GM18858 (cell line): ENCODE measurements around the gene SMIM38.
"Not testable (repeated sequence)": the region's sequence is repeated elsewhere in the genome, so short reads cannot be mapped to it uniquely, and the experiment has no call there.

ENCODE experiments used
- ATAC-seq: cut with Tn5 transposase; IDR thresholded peaks from one replicate; pipeline ENCODE4 v1.9.1; 2021; ENCODE audit not compliant: unreplicated experiment

Gene SMIM38

GRCh38 chr11:69137151-69137844 is 18.4 kb upstream of the SMIM38 start:
- no peak for ATAC-seq

- ATAC-seq, result no peak
These were observed 17.5 kb upstream of the SMIM38 start for GRCh38 chr11:69138265-69138664.

- not testable (repeated sequence) for ATAC-seq
These were observed 15.6 kb upstream of the SMIM38 start for GRCh38 chr11:69140161-69140560.

- no peak for ATAC-seq
These were observed 15.1 kb upstream of the SMIM38 start for GRCh38 chr11:69140635-69141034.

GRCh38 chr11:69141742-69142141 is 14.0 kb upstream of the SMIM38 start:
- ATAC-seq, result no peak

DNA sequence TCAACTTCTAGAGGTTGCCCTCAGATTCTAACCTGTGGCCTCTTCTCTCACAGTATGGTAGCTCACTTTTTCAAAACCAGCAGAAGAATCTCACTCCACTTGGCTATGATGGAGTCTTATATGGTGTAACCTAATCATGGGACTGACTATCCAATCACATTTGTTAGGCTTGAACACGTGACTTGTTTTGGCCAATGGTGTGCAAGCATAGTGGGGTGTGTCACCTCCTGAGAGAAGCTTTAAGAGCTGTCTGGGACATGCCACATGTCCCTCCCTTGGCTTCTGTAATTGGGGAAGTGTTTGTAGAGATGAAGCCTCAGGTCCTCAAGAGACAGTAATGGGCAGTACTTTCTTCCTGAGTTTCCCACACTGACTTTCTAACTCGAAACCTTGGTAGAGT is 12.8 kb upstream of the SMIM38 start:
- no peak for ATAC-seq

DNA sequence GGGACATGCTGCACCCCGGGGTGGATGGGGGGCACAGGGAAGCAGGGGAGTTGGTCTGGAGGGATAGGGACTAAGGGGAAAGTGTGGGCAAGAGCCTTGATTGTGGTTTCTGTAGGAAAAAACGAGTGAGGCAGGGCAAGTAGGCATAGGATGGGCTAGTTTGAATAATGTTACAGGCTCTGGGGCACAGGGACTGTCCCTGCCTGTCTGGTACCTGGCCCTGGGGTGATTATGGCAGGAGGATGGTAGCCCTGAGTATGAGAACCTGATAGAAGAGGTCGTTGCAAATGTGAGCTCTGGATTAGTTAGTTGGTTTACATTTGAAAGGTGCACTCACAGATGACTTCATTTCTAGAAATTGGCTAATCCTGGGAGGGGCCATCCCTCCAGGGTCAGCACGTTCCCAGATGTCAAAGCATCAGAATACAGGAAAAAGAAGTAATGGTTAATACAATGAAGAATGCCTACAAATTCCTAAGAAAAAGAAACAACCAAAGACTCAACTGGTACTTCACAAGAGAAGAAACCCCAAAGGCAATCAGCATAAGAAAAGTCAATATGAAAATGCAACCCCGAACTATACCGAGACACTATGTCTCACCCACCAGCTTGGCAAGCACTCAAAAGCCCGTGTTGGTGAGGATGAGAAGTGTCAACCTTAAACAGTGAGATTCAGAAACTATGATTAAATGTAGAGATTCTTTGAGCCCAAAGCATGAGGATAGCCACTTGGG is 11.3 kb upstream of the SMIM38 start:
- no peak for ATAC-seq

DNA sequence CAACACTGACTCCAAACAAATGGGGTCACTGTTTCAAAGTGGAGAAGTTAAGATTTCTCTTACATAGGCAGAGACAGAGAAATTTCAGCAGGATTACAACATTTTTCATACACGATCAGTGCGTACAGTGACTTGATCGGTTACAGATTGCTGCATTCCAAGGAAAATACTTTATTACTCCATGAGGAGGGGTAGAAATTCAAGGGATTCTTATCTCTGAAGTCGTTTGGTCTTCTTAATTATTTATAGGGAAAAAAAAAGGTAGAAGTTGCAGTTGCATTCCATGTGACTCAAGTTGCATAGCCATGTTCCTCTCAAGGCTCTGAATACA is 10.7 kb upstream of the SMIM38 start:
- no peak for ATAC-seq

GRCh38 chr11:69148377-69148762 is 7.4 kb upstream of the SMIM38 start:
- no peak for ATAC-seq

GRCh38 chr11:69148806-69149205 is 6.9 kb upstream of the SMIM38 start:
- ATAC-seq, result no peak

DNA sequence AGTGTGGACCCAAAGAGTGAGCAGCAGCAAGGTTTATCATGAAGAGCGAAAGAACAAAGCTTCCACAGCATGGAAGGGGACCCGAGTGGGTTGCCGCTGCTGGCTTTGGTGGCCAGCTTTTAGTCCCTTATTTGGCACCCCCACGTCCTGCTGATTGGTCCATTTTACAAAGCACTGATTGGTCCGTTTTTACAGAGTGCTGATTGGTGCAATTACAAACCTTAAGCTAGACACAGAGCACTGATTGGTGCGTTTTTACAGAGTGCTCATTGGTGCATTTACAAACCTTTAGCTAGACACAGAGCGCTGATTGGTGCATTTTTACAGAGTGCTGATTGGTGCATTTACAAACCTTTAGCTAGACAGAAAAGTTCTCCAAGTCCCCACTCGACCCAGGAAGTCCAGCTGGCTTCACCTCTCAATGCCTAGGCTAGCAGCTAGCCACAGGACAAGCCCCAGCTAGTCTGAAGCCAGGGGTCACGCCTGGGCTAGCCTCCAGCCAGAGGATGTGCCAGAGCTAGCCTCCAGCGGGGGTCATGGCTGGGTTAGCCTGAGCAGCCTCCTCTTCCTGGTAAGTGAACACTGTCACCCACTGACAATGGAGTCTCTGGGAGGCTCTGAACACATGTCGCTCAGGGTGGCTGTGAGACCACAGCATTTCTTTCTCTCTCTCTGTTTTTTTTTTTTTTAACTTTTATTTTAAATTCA is 6.2 kb upstream of the SMIM38 start:
- not testable (repeated sequence) for ATAC-seq

- ATAC-seq, result no peak
These were observed 5.6 kb upstream of the SMIM38 start for GRCh38 chr11:69150175-69150574.

DNA sequence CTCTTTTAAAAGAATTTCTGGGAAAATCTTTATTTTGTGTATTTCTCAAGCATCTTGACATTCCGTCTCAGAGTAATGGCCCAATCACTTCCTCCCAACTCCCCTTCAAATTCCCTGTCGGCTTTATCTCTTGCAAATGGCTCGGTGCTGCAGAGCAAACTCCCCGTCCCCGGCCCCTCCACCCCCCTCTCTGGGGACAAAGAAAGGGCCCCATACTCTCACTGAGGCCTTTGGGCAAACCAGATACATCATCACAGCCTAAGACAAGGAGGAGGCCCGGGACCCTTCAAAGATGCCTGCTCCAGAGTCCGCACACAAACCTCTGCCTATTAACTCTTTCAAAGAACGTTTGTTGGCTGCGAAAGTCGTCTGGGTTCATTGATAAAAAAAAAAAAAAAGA is 3.9 kb upstream of the SMIM38 start:
- ATAC-seq, result no peak

GRCh38 chr11:69152733-69153421 is 2.9 kb upstream of the SMIM38 start:
- ATAC-seq, result no peak

- no peak for ATAC-seq
These were observed 2.1 kb upstream of the SMIM38 start for GRCh38 chr11:69153661-69154060.

GRCh38 chr11:69154211-69154913 is 1.4 kb upstream of the SMIM38 start:
- no peak for ATAC-seq

GRCh38 chr11:69154938-69155301 is 815 bp upstream of the SMIM38 start:
- ATAC-seq, result no peak

DNA sequence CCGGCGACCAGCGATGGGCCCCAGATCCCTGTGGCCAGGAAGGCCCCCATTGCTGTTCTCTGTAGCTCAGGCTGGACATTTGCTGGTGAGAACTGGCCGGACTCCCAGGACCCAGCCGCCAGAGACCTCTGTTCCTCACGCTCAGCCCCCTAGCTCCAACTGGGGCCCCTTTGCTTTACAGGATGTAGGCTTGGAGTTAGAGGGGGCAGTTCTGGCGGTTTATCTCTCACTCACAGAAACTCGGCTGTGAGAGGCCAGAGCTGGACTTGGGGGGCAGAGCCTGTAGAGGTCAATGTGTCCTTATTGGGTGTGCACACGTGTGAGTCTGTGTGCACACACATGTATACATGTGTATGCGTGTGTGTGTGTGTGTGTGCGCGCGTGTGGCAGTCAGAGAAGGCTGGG is 502 bp downstream of the SMIM38 start:
- ATAC-seq, result no peak

GRCh38 chr11:69156673-69157155 is 979 bp downstream of the SMIM38 start:
- ATAC-seq, result no peak

DNA sequence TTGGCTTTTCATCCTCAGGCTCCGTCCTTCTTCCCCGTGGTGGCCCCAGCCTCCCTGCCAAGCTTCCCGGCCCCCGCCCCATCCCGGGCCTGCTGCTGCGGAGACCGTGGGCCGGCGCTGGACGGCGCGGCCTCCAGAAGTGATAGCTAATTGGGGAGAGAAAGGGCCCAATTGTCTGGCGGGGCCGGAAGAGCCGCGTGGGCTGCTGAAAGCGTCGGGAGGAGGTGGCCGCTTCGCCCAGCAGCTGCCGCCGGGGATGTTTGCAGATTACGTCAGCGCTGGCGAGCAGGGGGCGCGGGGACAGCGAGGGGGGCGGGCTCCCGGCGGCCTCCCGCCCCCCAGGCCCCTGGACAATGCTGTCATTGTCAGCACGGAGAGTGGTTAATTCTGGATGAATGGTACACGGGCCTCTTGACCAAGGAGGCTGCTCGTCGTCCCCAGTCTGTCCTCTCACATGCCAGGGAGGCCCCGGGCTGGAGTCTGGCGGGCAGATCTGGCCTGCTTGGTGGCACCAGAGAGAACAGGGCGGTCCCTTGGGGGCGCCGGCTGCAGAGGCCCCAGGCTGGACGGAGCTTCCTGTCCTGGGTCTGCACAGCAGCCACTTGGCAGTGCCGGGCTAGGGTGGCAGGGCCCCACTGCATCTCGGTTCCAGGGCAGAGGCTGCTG is 1.6 kb downstream of the SMIM38 start:
- no peak for ATAC-seq
